ENCODE results near the gene TCF25. TPM values are rescaled to one million over a fixed set of nuclear protein-coding genes. Genes with fewer than 3 reads are reported as not detected.
"Not testable (repeated sequence)": the region's sequence is repeated elsewhere in the genome, so short reads cannot be mapped to it uniquely, and the experiment has no call there.

The TCF25 gene
- polyA plus RNA-seq, 4 donors = 110 to 136 (median 123) TPM

GRCh38 chr16:89918453-89919347, 45.3 kb downstream of the TCF25 start, which contains the start of gene MC1R:
TSS of gene MC1R (plus strand) at chr16:89918862. CDS start at chr16:89919259, 397 bp downstream.
- DNase-seq (ENCODE audit: low read depth in 4 of 4, low spot score in 3 of 4) = no peak

GRCh38 chr16:89919535-89920406, 46.4 kb downstream of the TCF25 start:
- no peak for DNase-seq (ENCODE audit: low read depth in 4 of 4, low spot score in 3 of 4)

DNA sequence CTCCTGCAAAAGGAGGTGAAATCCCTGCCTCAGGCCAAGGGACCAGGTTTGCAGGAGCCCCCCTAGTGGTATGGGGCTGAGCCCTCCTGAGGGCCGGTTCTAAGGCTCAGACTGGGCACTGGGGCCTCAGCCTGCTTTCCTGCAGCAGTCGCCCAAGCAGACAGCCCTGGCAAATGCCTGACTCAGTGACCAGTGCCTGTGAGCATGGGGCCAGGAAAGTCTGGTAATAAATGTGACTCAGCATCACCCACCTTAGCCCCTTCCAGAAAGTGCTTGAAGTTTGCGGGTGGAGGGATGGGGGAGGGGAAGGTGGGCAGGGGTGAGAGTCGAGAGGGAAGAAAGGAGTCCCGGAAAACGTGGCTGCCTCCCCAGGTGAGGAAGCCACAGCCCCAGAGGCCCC, 47.3 kb downstream of the TCF25 start:
- DNase-seq (ENCODE audit: low read depth in 4 of 4, low spot score in 3 of 4) = no peak

GRCh38 chr16:89921131-89921701, 47.8 kb downstream of the TCF25 start:
- no peak for DNase-seq (ENCODE audit: low read depth in 4 of 4, low spot score in 3 of 4)

DNA sequence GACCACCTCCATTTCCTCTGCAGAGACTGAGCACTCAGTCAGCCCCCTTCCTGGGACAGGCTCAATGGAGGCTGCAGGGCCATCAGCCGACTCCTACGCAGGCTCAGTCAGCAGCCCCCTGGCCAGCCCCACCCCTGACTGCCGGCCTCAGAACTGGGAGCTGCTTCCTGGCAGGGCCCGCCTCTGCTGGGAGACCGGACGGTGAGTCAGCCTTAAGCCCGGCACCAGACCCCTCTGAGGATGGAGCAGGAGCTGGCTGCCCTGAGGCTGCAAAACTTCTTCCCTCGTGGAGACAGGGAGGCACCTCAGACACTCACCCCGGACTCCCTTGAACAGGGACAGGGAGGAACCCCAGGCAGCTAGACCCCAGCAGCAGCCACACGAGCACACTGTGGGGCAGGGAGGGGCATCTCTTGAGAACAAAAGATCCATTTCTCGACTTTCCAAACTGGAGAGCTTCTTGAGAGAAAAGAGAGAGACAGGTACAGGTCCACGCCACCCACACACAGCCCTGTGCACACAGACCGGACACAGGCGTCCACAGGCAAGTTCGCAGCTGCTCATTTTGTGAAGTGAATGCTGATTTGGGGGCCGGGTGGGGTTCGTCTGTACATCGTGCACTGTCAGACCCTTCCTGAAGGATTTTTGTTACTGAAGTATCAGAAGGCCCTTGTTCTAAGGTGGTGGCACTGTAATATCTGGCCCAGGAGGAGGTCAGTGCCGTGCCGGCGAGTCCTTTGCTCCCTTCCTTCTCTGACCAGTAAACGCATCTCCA, 48.5 kb downstream of the TCF25 start:
- no peak for DNase-seq (ENCODE audit: low read depth in 4 of 4, low spot score in 3 of 4)

DNA sequence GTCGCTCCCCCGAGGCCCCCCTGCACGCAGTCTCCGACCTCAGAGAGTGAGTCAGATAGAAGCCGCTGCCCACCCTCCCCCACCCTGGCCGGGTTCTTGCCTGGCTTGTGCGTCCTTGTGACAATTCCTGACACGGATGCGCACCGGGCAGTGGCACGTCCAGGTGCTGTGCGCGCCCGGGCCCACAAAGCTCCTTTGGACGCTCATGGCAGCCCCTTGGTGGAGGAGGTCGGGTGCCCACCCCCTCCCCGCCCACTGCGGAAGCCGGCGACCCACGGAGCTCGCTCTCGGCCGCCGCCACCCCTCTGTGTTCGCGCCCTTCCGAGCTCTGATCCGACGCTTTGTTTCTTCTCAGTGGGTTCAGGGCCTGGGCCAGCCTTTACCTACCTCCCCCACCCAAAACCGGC, 49.1 kb downstream of the TCF25 start:
- DNase-seq (ENCODE audit: low read depth in 4 of 4, low spot score in 3 of 4) = no peak

- no peak for DNase-seq (ENCODE audit: low read depth in 4 of 4, low spot score in 3 of 4)
Observed at GRCh38 chr16:89922884-89923639, 49.7 kb downstream of the TCF25 start, which contains the start of gene TUBB3. TSS of gene TUBB3 (plus strand) at chr16:89923342. CDS start at chr16:89923402, 60 bp downstream.

DNA sequence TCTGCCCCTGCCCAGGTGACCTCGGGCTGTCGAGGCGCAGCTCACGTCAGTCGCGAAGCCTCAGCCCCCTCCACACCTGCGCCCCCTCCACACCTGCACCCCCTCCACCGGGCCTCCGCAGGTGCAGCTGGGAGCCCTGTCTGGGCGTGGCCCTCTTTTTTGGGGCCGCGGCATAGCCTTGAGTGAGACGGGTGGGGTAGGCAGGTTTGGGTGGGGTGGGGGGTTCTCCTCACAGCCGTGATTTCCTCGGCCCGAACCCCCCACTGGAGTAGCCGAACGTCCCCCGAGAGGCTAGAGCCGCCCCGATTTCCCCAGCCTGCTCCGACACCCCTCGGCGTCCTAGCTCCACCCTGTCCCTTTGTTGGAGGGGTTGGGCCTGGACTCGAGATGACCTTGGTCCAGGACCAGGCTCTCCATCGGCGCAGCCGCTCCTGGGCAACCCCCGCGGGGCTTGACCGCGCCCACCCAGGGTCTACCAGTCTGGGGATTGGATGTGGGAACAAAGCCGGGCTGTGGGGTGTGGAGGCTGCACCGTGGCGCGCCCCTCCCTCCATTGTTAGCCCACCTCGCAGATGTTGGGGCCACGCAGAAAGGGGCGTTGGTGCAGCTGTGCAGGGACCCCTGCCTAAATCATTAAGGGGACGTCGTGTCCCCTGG, 50.4 kb downstream of the TCF25 start:
- DNase-seq (ENCODE audit: low read depth in 4 of 4, low spot score in 3 of 4) = no peak

- no peak for DNase-seq (ENCODE audit: low read depth in 4 of 4, low spot score in 3 of 4)
Observed at GRCh38 chr16:89924297-89924924, 51.0 kb downstream of the TCF25 start.

- no peak for DNase-seq (ENCODE audit: low read depth in 4 of 4, low spot score in 3 of 4)
Observed at GRCh38 chr16:89924925-89925307, 51.5 kb downstream of the TCF25 start.

- no peak for DNase-seq (ENCODE audit: low read depth in 4 of 4, low spot score in 3 of 4)
Observed at GRCh38 chr16:89925596-89926079, 52.2 kb downstream of the TCF25 start.

GRCh38 chr16:89931305-89931896, 58.0 kb downstream of the TCF25 start:
- DNase-seq (ENCODE audit: low read depth in 4 of 4, low spot score in 3 of 4) = no peak

DNA sequence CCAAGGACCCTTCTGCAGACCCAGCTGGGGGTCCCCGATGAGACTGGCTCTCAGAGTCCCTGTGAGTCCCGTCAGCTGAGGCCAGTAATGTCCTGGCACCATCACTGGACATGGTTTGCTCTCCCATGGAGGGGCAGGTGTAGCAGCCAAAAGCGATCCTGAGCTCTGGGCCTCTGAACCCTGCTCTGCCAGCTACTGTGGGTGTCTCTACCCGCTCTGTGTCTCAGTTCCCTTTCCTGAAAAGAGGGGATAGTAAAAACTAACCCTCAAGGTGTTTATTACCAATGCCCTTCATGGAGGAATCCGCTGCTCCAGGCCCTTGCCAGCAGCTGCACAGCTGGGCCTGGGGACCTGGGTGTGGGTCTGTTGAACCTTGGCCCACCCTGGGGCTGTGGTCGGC, 58.6 kb downstream of the TCF25 start:
- no peak for DNase-seq (ENCODE audit: low read depth in 4 of 4, low spot score in 3 of 4)

GRCh38 chr16:89934019-89934418, 60.6 kb downstream of the TCF25 start:
- DNase-seq (ENCODE audit: low read depth in 4 of 4, low spot score in 3 of 4) = not testable (repeated sequence)

- DNase-seq (ENCODE audit: low read depth in 4 of 4, low spot score in 3 of 4) = no peak
Observed at GRCh38 chr16:89934611-89935553, 61.5 kb downstream of the TCF25 start.

DNA sequence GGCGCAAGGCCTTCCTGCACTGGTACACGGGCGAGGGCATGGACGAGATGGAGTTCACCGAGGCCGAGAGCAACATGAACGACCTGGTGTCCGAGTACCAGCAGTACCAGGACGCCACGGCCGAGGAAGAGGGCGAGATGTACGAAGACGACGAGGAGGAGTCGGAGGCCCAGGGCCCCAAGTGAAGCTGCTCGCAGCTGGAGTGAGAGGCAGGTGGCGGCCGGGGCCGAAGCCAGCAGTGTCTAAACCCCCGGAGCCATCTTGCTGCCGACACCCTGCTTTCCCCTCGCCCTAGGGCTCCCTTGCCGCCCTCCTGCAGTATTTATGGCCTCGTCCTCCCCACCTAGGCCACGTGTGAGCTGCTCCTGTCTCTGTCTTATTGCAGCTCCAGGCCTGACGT, 62.2 kb downstream of the TCF25 start:
- DNase-seq (ENCODE audit: low read depth in 4 of 4, low spot score in 3 of 4) = not testable (repeated sequence)

GRCh38 chr16:89936034-89936433, 62.6 kb downstream of the TCF25 start:
- DNase-seq (ENCODE audit: low read depth in 4 of 4, low spot score in 3 of 4) = no peak

All from right renal pelvis (tissue), 4 donors.